HUDEP-2 (cell line): ENCODE results near the gene NPTXR.
"Not testable (repeated sequence)": the region's sequence is repeated elsewhere in the genome, so short reads cannot be mapped to it uniquely, and the experiment has no call there.

Experiments
- DNase-seq, 76 experiments: peaks; one replicate each; lab custom pipeline; 2025; ENCODE audit not compliant: unreplicated experiment in 76 of 76; lab: John Stamatoyannopoulos, UW

Gene NPTXR

GRCh38 chr22:38833061-38833460, 10.8 kb downstream of the NPTXR start:
- no peak for DNase-seq

GRCh38 chr22:38832005-38832978, 11.5 kb downstream of the NPTXR start:
- no peak for DNase-seq

DNA sequence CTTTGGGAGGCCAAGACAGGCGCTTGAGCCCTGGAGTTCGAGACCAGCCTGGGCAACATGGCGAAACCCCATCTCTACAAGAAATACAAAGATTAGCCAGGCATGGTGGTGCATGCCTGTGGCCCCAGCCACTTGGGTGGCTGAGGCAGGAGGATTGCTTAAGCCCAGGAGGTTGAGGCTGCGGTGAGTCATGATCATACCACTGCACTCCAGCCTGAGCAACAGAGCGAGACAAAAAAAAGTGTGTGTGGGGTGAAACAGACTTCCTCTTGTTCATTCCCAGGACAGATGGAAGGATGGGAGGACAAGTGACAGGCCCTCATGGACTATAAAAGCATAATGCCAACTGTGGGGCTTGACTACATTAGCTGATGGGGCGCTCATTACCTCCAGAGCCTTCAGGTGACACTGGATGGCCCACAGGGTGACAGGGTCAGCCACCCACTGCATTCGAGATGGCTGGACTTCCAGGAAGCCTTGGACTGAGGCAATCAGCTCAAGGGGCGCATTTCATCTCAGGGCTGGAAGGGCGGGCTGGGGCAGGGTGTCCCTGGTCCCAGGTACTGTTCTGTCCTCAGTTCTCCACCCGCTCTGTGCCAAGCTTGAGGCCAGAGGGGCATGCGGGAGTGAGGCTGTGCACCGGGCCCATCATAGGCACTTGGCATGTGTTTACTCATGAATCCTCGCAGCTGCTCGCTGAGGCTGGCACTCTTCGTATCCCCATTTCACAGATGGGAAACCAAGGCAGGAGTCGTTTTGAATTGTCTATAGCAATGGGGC, 12.5 kb downstream of the NPTXR start:
- no peak for DNase-seq

GRCh38 chr22:38830845-38831108, 13.1 kb downstream of the NPTXR start:
- DNase-seq: no peak

DNA sequence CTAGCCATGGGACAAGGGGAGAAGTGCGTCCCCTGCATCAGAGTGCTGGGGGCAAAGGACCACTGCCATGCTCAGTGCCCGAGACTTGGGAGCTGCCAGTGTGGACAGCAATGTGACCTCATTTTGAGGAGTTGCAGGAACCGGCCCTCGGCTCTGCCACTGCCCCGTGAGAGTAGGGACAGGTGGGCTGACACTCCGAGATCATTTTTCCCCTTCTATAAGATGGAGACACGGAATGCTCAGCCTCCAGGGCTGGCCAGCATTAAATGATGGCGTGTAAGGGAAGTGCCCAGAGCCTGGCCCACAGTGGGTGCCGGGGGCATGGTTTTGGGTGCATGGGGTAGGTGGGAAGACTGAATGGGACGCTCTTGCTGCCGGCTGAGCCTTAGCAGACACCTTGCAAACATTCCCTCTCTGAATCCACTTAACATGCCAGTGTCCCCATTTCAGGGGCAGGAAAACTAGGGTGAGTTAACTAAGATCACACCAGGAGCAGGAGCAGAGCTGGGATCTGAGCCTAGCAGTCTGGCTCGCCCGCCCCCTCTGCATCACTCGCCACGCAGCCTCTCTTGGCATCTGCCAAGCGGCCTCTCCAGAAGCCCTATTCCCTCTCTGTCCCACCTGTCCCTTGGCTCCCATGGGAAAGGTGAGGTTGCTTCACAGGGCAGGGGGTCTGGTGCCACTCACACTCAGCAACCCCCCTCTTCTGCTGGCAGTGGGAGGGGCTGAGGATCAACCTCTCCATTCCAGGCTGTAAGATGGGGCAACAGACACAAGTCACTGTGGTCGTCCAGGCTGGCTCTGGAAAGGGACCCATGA, 13.6 kb downstream of the NPTXR start:
- no peak for DNase-seq

DNA sequence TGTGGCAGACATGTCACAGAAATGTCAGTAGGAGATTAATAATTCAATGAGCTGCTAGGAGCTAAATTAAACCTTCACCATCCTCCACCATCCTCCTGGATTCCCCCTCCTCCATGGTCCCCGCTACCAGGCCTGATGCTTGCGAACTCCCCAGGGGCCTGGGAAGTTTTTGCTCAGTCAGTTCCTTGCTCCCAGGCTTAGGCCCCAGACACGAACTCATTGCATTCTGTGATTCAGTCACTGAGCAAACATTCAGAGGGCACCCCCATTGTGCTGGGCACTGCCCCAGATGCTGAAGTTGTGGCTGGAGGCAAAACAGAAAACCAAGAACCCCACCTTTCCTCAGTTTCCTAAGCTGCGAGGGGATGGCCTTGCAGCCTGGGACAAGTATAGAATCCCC, 14.3 kb downstream of the NPTXR start:
- DNase-seq: no peak

GRCh38 chr22:38828616-38829205, 15.1 kb downstream of the NPTXR start:
- DNase-seq: no peak

GRCh38 chr22:38828191-38828590, 15.6 kb downstream of the NPTXR start:
- no peak for DNase-seq

GRCh38 chr22:38827510-38827909, 16.3 kb downstream of the NPTXR start:
- DNase-seq: no peak

GRCh38 chr22:38826801-38827200, 17.0 kb downstream of the NPTXR start:
- DNase-seq: no peak

- no peak for DNase-seq
These were observed 17.4 kb downstream of the NPTXR start for GRCh38 chr22:38826386-38826785.

- DNase-seq: peak in 66 of 76 experiments; percentile 4 to 76 (median 48)
These were observed 19.2 kb downstream of the NPTXR start for GRCh38 chr22:38824585-38824984.

DNA sequence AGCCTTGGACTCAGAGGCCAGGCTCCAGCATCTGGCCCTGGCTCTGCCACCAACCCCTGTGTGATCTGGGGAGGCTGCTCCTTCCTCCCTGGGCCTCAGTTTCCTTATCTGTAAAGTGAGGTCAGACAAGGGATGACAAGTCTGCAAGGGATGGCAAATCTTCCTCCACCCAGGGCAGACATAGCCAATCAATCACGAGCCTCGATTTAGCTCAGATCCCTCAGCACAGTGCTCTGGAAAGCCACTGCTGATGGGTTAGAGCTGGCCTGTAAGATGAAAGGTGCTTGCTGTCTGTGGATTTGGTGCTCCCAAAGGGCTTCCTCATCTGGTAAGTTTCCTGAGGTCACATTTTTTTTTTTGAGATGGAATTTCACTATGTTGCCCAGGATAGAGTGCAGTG, 20.2 kb downstream of the NPTXR start:
- DNase-seq: no peak

- DNase-seq: no peak
These were observed 20.8 kb downstream of the NPTXR start for GRCh38 chr22:38823076-38823475.

DNA sequence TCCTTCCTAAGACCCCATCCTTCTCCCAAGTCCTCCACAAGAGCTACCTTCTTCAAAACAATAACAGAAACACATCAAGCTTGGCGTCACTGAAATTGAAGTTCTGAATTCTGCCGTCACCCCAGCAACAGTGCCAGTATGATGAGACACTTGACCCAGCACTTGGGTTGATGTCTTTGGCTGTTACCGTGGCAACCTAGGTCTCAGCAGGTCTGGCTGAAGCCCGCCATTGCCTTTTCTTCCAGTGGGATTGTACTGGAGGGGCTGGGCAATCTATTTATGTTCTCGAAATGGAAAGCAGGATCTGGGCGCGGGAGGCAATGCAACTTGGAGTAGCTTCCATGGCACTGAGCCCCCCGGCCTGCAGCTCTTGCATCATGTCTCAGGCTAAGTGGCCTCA, 23.8 kb downstream of the NPTXR start:
- no peak for DNase-seq

DNA sequence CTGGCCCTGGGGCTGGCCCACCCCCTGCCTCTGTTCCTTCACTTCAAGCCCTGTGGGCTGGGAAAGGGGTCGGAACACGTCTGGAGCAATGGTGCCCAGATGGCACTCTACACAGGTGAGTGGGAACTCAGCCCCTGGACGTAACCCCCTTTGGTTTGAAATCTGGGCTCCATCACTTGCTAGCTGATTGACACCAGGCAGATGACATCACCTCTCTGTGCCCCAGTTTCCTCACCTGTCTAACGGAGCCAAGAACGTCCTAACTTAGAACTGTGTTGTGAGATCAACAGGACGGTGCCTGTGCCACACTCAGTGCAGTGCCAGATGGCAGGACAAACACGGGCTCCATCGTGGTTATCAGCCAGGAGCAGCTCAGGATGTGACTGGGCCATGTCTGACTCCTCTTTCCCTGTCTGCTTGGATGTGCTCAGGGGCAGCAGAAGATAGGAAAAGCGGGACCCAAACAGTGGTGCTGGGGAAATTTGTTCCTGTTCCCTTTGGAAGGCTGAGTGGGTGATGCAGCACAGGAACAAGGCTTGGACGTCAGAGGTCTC, 24.4 kb downstream of the NPTXR start:
- DNase-seq: no peak

GRCh38 chr22:38817196-38817595, 26.6 kb downstream of the NPTXR start:
- DNase-seq: no peak

DNA sequence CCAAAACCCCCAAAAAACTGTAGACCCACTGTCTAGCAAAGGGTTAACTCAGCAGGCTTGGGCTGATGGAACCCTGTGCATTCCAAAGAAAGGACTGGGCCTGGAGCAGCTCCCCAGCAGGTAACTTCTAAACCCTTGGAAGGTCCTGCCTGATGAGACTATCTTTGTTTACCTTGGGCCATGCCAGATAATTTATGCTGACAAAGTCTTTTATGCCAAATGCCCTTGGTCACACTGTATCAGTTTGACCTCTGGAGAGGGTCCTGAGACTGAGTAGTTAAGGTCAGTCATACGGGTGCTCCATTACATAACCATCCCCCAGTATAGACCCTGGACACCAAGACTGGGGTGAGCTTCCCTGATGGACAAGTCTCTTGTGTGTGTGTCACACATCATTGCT, 28.0 kb downstream of the NPTXR start:
- DNase-seq: no peak

DNA sequence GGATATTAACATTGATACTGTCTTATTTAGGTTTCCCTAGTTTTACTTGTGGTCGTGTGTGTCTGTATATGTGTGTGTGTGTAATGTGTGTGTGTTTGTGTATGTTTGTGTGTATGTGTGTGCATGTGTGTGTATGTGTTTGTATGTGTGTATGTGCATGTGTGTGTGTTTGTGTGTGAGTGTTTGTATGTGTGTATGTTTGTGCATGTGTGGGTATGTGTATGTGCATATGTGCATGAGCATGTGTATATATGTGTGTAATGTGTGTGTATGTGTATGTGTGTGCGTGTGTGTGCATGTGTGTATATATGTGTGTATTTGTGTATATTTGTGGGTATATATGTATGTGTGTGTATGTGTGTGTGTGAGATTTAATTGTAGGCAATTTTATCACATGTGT, 32.6 kb downstream of the NPTXR start:
- no peak for DNase-seq

GRCh38 chr22:38805041-38805593, 38.7 kb downstream of the NPTXR start:
- DNase-seq: not testable (repeated sequence)
